Gastroesophageal sphincter (tissue), 3 donors: ENCODE data around the gene RSPH9.

Source experiments
- CTCF ChIP-seq, 4 experiments: fragments of 200-600 bp in 2 of 4; fragments of 450-650 bp in 2 of 4; sonication (generic) in 1 of 4; IDR thresholded peaks; one replicate each; pipeline ENCODE4 v1.5.1; 2017 to 2019; ENCODE audit warnings: antibody characterized with exemption in 4 of 4, mild to moderate bottlenecking in 2 of 4, moderate library complexity in 2 of 4
- EP300 ChIP-seq: sonication (generic); formaldehyde crosslinking; IDR thresholded peaks from one replicate; pipeline ENCODE4 v1.6.1; 2017; ENCODE audit warnings: antibody characterized with exemption, mild to moderate bottlenecking
- POLR2A ChIP-seq, 2 donors: fragments of 450-650 bp; IDR thresholded peaks; one replicate each; pipeline ENCODE4 v1.6.1; 2017; ENCODE audit warnings: antibody characterized with exemption in 2 of 2, mild to moderate bottlenecking in 2 of 2, moderate library complexity in 1 of 2
- POLR2AphosphoS5 ChIP-seq: sonication (generic); formaldehyde crosslinking; IDR thresholded peaks from one replicate; pipeline ENCODE4 v1.6.1; 2017; ENCODE audit warnings: antibody characterized with exemption

DNA sequence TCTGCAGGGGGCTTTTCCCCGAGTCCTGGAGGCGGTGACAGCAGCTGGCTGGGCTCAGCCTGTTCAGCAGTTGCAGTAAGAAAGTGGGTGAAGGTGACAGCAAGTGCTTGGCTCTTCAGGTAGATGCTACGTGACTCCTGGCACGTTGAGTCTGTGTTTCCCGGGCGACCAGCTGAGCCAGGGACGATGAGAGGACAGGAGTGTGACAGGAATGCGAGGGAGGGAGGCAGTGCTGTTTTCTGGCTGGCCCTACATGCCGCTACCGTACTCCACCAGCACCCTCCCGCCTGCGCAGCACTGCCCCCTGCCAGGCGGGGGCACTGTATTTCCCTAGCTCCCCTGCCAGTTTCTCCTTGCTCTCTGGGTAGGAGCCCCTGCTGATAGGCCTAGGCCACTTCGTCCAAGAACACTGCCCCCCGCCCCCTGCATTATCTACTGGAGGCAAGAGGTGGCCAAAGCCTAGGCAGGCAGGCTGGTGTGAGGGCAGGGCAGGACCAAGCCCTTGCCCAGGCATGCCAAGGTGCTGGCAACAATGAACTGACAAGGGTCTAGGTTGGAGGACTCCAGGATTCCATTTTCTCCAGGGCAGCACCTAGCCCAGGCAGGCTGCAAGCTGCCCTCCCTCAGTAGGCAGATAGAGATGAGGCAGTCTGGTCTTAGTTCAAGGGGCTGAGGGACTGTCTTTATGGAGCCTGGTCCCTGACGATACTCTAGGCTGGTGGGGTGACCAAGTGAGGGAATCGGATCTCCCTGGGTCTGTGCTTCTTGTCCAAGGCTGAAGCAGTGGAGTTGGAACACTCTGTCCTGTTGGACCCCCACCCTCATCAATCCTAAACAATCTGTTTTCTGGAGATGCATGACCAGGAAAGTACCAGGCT is 23.6 kb downstream of the RSPH9 start:
- TF ChIP-seq EP300 = no peak
- peak in 3 of 4 experiments; percentile 27 to 63 (median 37) for TF ChIP-seq CTCF (IDR thresholded peaks at IDR 0.05)
- no peak for TF ChIP-seq POLR2A (IDR thresholded peaks at IDR 0.05)
- TF ChIP-seq POLR2AphosphoS5 = no peak
